Transverse colon (tissue), 4 donors: Measurements from ENCODE around the gene HNRNPM. TPM values are rescaled to one million over a fixed set of nuclear protein-coding genes. Genes with fewer than 3 reads are reported as not detected.
"Not testable (repeated sequence)": the region's sequence is repeated elsewhere in the genome, so short reads cannot be mapped to it uniquely, and the experiment has no call there.

Experiments
- DNase-seq: peaks from one replicate; pipeline ENCODE4 v3.0.0-alpha.2; 2019
- H3K27ac ChIP-seq, 4 donors: fragments of 200-600 bp; sonication (generic); 2 replicates each; pipeline ENCODE4 v1.5.1; 2016 to 2018; ENCODE audit warnings: inconsistent platforms in 4 of 4
- H3K27me3 ChIP-seq: fragments of 200-600 bp; sonication (generic); 2 replicates; pipeline ENCODE4 v1.5.1; 2017; ENCODE audit warnings: inconsistent platforms
- H3K36me3 ChIP-seq, 4 donors: fragments of 200-600 bp; sonication (generic); 2 replicates each; pipeline ENCODE4 v1.5.1; 2017 to 2019; ENCODE audit warnings: inconsistent platforms in 4 of 4
- H3K4me1 ChIP-seq, 4 donors: fragments of 200-600 bp; sonication (generic); 2 replicates each; pipeline ENCODE4 v1.5.1; 2017 to 2020; ENCODE audit warnings: inconsistent platforms in 4 of 4
- H3K4me3 ChIP-seq, 4 donors: fragments of 200-600 bp; sonication (generic); 1 replicate in 1 of 4; 2 replicates in 3 of 4; pipeline versions ENCODE4 v1.5.1 to v1.6.1; 2017 to 2019; ENCODE audit warnings: inconsistent platforms in 4 of 4
- H3K9me3 ChIP-seq, 2 donors: fragments of 200-600 bp; sonication (generic); 2 replicates each; pipeline ENCODE4 v1.5.1; 2017 to 2019; ENCODE audit warnings: inconsistent platforms in 2 of 2
- EP300 ChIP-seq: sonication (generic); formaldehyde crosslinking; IDR thresholded peaks from one replicate; pipeline ENCODE4 v1.6.1; 2017; ENCODE audit warnings: antibody characterized with exemption, low read depth
- POLR2A ChIP-seq: fragments of 450-650 bp; IDR thresholded peaks from one replicate; pipeline ENCODE4 v1.6.1; 2016; ENCODE audit warnings: antibody characterized with exemption, mild to moderate bottlenecking, moderate library complexity
- POLR2AphosphoS5 ChIP-seq, 3 donors: sonication (generic); formaldehyde crosslinking; IDR thresholded peaks; one replicate each; pipeline ENCODE4 v1.6.1; 2016; ENCODE audit warnings: antibody characterized with exemption in 3 of 3
- WGBS, 2 donors: methylation state at CpG; one replicate each; pipeline ENCODE4 v1.1.5; 2018; ENCODE audit warnings: low coverage in 1 of 2; 5-methylcytosine and 5-hydroxymethylcytosine counted together
- in situ Hi-C, 4 donors: fragments of 200-750 bp; cut with MboI; loops; one replicate each; pipeline versions ENCODE4 v1.15.0 to v1.15.1; 2017; ENCODE audit warnings: low sequenced_read_pairs in 3 of 4, low pct_ligation_motif_present in 1 of 4, low pct_unique_long_range_greater_than_20kb in 1 of 4
- intact Hi-C: fragments of 100-400 bp; cut with DNase I; formaldehyde crosslinking; loops from one replicate; pipeline ENCODE4 v1.15.1; 2023; ENCODE audit warnings: low total_unique reads
- total RNA-seq, 4 donors: library from RNA; depleted of rRNA; stranded (reverse); fragments of >200 nt; gene quantifications; one replicate each; pipeline ENCODE4 v1.1.0, GENCODE V29; 2016
- TF ChIP-seq, protein P1 (sequence below), 5 experiments: fragments of 200-600 bp in 3 of 5; fragments of 450-650 bp in 2 of 5; sonication (generic) in 3 of 5; IDR thresholded peaks; 1 replicate in 2 of 5; 2 replicates in 3 of 5; pipeline ENCODE4 v1.5.1; 2016 to 2017; ENCODE audit warnings: antibody characterized with exemption in 5 of 5, inconsistent platforms in 3 of 5, mild to moderate bottlenecking in 2 of 5, moderate library complexity in 1 of 5

HNRNPM gene
- total RNA-seq, 4 donors from 2014 or later: 72.2 to 164 (median 101) TPM

DNA sequence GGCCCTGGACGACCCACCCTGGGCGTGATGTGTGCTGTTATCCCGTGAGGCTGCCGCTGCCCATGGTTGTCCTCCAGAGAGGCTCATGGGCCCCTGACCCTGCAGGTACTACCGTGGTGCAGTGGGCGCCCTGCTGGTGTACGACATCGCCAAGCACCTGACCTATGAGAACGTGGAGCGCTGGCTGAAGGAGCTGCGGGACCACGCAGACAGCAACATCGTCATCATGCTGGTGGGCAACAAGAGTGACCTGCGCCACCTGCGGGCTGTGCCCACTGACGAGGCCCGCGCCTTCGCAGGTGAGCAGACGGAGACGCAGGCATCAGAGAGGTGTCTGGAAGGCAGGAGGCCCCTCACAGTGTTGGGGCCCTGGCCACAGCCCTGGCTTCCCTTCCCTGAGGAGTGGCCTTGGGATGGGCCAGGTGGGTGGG lies 42.8 kb upstream of the HNRNPM start:
- TF ChIP-seq POLR2AphosphoS5 (IDR thresholded peaks at IDR 0.05) (no peak), EP300 (no peak), POLR2A (no peak)
- TF ChIP-seq, protein P1, sequence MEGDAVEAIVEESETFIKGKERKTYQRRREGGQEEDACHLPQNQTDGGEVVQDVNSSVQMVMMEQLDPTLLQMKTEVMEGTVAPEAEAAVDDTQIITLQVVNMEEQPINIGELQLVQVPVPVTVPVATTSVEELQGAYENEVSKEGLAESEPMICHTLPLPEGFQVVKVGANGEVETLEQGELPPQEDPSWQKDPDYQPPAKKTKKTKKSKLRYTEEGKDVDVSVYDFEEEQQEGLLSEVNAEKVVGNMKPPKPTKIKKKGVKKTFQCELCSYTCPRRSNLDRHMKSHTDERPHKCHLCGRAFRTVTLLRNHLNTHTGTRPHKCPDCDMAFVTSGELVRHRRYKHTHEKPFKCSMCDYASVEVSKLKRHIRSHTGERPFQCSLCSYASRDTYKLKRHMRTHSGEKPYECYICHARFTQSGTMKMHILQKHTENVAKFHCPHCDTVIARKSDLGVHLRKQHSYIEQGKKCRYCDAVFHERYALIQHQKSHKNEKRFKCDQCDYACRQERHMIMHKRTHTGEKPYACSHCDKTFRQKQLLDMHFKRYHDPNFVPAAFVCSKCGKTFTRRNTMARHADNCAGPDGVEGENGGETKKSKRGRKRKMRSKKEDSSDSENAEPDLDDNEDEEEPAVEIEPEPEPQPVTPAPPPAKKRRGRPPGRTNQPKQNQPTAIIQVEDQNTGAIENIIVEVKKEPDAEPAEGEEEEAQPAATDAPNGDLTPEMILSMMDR (IDR thresholded peaks at IDR 0.05): no peak
- Histone ChIP-seq H3K4me3 (no peak overlapping the region), H3K27me3 (no peaks in the 10 kb centered on the region), H3K36me3 (peaks cover 0 to 23% (median 9%) of the 10 kb centered on the region in 4 donors), H3K9me3 (no peaks in the 10 kb centered on the region), H3K27ac (no peak overlapping the region), H3K4me1 (peaks cover 0 to 8% (median 4%) of the 10 kb centered on the region in 4 donors)
- in situ Hi-C loops: loop anchor here in 2 of 4 donors (10.0 to 25.0 kb wide), 2 partner anchors 47 to 110 kb away; partner anchors contain the start of genes PRAM1 (in 1 of the 2) and ZNF414 (in 1 of the 2)
- WGBS, 2 donors: 60 to 96% methylated on average over 2 to 21 of the region's 21 CpGs
- DNase-seq: no peak
- intact Hi-C loops: no loop called here

- Histone ChIP-seq H3K27ac (peak overlapping the region in 1 of 4 donors; percentile 17), H3K36me3 (peaks cover 0 to 23% (median 9%) of the 10 kb centered on the region in 4 donors), H3K9me3 (no peaks in the 10 kb centered on the region), H3K4me3 (no peak overlapping the region), H3K4me1 (no peaks in the 10 kb centered on the region), H3K27me3 (no peaks in the 10 kb centered on the region)
- 90 to 100% methylated on average over 1 to 44 of the region's 44 CpGs for WGBS, 2 donors
- intact Hi-C loops (no loop called here), in situ Hi-C loops (loop anchor here in 2 of 4 donors (10.0 to 25.0 kb wide), 2 partner anchors 48 to 109 kb away; partner anchors contain the start of genes PRAM1 (in 1 of the 2) and ZNF414 (in 1 of the 2))
- TF ChIP-seq, protein P1 (IDR thresholded peaks at IDR 0.05): no peak
- no peak for TF ChIP-seq POLR2AphosphoS5 (IDR thresholded peaks at IDR 0.05)
- no peak for DNase-seq
Measured at GRCh38 chr19:8403098-8403819, 41.5 kb upstream of the HNRNPM start.

- H3K9me3 ChIP-seq: no peaks in the 10 kb centered on the region
- no peak overlapping the region for H3K4me3 ChIP-seq
- H3K36me3 ChIP-seq: peaks cover 0 to 23% (median 9%) of the 10 kb centered on the region in 4 donors
- in situ Hi-C loops (loop anchor here in 2 of 4 donors (10.0 to 25.0 kb wide), 2 partner anchors 49 to 109 kb away; partner anchors contain the start of genes PRAM1 (in 1 of the 2) and ZNF414 (in 1 of the 2)), intact Hi-C loops (no loop called here)
- H3K27me3 ChIP-seq: no peaks in the 10 kb centered on the region
- TF ChIP-seq EP300 (no peak), POLR2AphosphoS5 (IDR thresholded peaks at IDR 0.05) (no peak), POLR2A (no peak)
- TF ChIP-seq, protein P1 (IDR thresholded peaks at IDR 0.05): no peak
- no peak for DNase-seq
- H3K27ac ChIP-seq: peak overlapping the region in 1 of 4 donors; percentile 17
- 64 to 84% methylated on average over 6 to 23 of the region's 24 CpGs for WGBS, 2 donors
- H3K4me1 ChIP-seq: no peaks in the 10 kb centered on the region
Measured at GRCh38 chr19:8403820-8404109, 41.0 kb upstream of the HNRNPM start.

DNA sequence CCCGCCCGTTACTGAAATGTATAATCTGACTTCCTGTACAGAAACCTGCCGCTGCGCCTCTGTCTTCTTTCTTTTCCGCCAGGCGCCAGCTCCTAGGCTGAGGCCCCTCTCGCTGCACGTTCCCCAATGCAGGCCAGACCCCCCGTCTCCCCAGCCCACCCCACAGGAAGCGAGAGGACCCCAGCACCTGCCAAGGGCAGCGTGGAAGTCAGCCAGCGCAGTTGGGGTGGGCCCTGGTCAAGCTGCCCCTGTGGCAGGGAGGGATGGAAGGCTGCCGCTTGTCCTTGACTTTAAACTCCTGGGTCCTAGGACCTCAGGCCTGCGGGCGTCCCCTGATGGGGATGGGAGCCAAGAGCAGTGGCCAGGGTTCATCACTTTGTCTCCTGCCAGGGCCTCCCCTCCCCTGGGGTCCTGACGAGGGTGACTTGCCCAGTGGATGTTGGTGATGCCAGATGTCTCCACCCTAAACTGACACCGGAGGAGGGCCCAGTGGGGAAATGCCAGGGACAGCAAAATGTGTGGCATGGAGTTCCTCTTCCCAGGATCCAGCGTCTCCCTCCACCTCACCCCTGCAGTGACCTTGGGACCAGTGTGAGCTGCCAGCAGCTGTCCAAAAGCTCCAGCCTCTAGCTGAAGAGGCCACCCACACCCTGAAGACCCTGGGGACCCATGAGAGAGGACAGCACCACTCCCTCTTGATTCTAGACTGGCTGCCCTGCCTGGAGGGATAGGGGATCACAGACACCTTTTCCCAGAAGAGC lies 40.2 kb upstream of the HNRNPM start:
- H3K27me3 ChIP-seq: no peaks in the 10 kb centered on the region
- no peak for TF ChIP-seq EP300
- TF ChIP-seq POLR2AphosphoS5 (IDR thresholded peaks at IDR 0.05): no peak
- TF ChIP-seq POLR2A: no peak
- TF ChIP-seq, protein P1 (IDR thresholded peaks at IDR 0.05): no peak
- no peaks in the 10 kb centered on the region for H3K9me3 ChIP-seq
- in situ Hi-C loops: loop anchor here in 2 of 4 donors (10.0 to 25.0 kb wide), 2 partner anchors 50 to 108 kb away; partner anchors contain the start of genes PRAM1 (in 1 of the 2) and ZNF414 (in 1 of the 2)
- H3K36me3 ChIP-seq: peaks cover 0 to 23% (median 9%) of the 10 kb centered on the region in 4 donors
- intact Hi-C loops: no loop called here
- H3K4me1 ChIP-seq: no peaks in the 10 kb centered on the region
- H3K27ac ChIP-seq: no peak overlapping the region
- no peak for DNase-seq
- 92 to 100% methylated on average over 1 to 17 of the region's 18 CpGs for WGBS, 2 donors
- H3K4me3 ChIP-seq: no peak overlapping the region

DNA sequence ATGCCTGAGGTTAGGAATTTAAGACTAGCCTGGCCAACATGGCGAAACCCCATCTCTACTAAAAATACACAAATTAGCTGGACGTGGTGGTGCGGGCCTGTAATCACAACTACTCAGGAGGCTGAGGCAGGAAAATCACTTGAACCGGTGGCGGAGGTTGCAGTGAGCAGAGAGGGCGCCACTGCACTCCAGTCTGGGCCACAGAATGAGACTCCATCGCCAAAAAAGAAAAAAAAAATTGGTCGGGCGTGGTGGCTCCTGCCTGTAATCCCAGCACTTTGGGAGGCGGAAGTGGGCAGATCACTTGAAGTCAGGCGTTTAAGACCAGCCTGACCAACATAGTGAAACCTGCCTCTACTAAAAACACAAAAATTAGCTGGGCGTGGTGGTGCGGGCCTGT lies 34.1 kb upstream of the HNRNPM start:
- in situ Hi-C loops: loop anchor here in 2 of 4 donors (10.0 to 25.0 kb wide), 2 partner anchors 94 to 102 kb away; partner anchors contain the start of genes PRAM1 (in 2 of the 2) and ZNF414 (in 1 of the 2)
- H3K9me3 ChIP-seq, H3K4me3 ChIP-seq, H3K36me3 ChIP-seq, H3K27me3 ChIP-seq, H3K27ac ChIP-seq, DNase-seq, intact Hi-C loops: not testable (repeated sequence)
- 67 to 74% methylated on average over 11 to 13 of the region's 13 CpGs for WGBS, 2 donors
- H3K4me1 ChIP-seq: peaks cover 6 to 36% (median 10%) of the 10 kb centered on the region in 4 donors
